Right lobe of liver (tissue), 4 donors: ENCODE data around the gene KRT72.

Experiments
- POLR2A ChIP-seq: fragments of 450-650 bp; IDR thresholded peaks from one replicate; pipeline ENCODE4 v1.6.1; 2017; ENCODE audit warnings: antibody characterized with exemption, mild to moderate bottlenecking
- TF ChIP-seq, protein P1 (sequence below), 4 donors: fragments of 200-600 bp in 3 of 4; fragments of 450-650 bp in 1 of 4; IDR thresholded peaks; one replicate each; pipeline versions ENCODE4 v1.5.1 to v1.8.0; 2016 to 2022; ENCODE audit warnings: antibody characterized with exemption in 4 of 4, mild to moderate bottlenecking in 2 of 4
- donor health status: DM: no; HTN: no; CAD: no.
- donor health status: DM: no; HTN: no; CAD: no.
- donor health status: DM: no; HTN: yes; CAD: no.

DNA sequence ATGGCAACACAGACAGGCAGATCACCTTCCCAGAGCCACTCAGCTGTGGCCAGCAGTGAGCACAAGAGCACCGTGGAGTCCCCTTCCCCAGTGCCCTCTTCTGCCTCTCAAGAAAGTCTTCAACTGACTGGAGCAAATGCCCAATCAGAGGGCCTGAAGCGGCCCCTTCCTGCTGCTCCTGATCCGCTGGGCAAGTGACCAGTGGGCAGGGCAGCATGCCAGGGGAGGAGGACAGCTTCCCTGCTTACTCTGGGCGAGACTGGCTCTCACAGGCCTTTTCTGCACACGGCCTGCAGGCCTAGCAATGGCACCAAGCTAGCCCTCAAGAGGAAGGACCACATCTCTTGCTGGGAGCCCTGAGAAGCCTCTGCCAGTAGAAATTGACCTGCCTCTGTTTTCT is 49.2 kb downstream of the KRT72 start:
- TF ChIP-seq, protein P1, sequence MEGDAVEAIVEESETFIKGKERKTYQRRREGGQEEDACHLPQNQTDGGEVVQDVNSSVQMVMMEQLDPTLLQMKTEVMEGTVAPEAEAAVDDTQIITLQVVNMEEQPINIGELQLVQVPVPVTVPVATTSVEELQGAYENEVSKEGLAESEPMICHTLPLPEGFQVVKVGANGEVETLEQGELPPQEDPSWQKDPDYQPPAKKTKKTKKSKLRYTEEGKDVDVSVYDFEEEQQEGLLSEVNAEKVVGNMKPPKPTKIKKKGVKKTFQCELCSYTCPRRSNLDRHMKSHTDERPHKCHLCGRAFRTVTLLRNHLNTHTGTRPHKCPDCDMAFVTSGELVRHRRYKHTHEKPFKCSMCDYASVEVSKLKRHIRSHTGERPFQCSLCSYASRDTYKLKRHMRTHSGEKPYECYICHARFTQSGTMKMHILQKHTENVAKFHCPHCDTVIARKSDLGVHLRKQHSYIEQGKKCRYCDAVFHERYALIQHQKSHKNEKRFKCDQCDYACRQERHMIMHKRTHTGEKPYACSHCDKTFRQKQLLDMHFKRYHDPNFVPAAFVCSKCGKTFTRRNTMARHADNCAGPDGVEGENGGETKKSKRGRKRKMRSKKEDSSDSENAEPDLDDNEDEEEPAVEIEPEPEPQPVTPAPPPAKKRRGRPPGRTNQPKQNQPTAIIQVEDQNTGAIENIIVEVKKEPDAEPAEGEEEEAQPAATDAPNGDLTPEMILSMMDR (IDR thresholded peaks at IDR 0.05), result no peak
- no peak for TF ChIP-seq POLR2A
